OCI-M1 (cell line): Measurements from ENCODE around the gene C5.

Experiments
- DNase-seq: peaks from one replicate; lab custom pipeline; 2025; lab: John Stamatoyannopoulos, UW

C5 gene

GRCh38 chr9:120909904-120910303 is 140.2 kb downstream of the C5 start:
- DNase-seq = no peak

GRCh38 chr9:120905315-120906164 is 144.5 kb downstream of the C5 start:
- no peak for DNase-seq

GRCh38 chr9:120904978-120905301 is 145.1 kb downstream of the C5 start:
- DNase-seq = no peak

- DNase-seq = no peak
Measured at GRCh38 chr9:120904061-120904977, 145.8 kb downstream of the C5 start.

GRCh38 chr9:120902569-120903535 is 147.2 kb downstream of the C5 start:
- DNase-seq = no peak
